Panc1 (cell line): ENCODE results near the gene WWOX. TPM values are rescaled to one million over a fixed set of nuclear protein-coding genes. Genes with fewer than 3 reads are reported as not detected.

Experiments used
- ATAC-seq: fragments of 200-7000 bp; cut with Tn5 transposase; 2 replicates; pipeline ENCODE4 v1.9.1; 2020; ENCODE audit warnings: mild to moderate bottlenecking, moderate library complexity
- BruUV-seq: library from RNA; stranded (reverse); fragments of 400-500 nt; replicated peaks from 2 replicates; lab custom pipeline; 2021; lab: Mats Ljungman, UMichigan
- CTCF ChIA-PET: fragments of 300-600 bp; sonication (Branson Sonifier 250); formaldehyde crosslinking; loops from one replicate; lab custom pipeline; 2022; ENCODE audit warnings: antibody characterized with exemption; lab: Charles Lee
- POLR2A ChIA-PET: fragments of 300-600 bp; sonication (Branson Sonifier 250); formaldehyde crosslinking; loops from one replicate; lab custom pipeline; 2022; ENCODE audit warnings: antibody characterized with exemption; lab: Charles Lee
- DNase-seq: peaks from one replicate; pipeline ENCODE4 v3.0.0-alpha.2; 2010; ENCODE audit warnings: low read depth, low spot score
- H3K27ac ChIP-seq: 2 replicates; pipeline ENCODE4 v1.5.1; 2011; ENCODE audit warnings: mild to moderate bottlenecking, low read length, inconsistent platforms
- H3K27me3 ChIP-seq: fragments of 200-500 bp; sonication (Bioruptor generic); 2 replicates; pipeline ENCODE4 v1.6.0; 2014; ENCODE audit warnings: low read length, inconsistent platforms; ENCODE audit not compliant: control insufficient read depth, insufficient read depth
- H3K36me3 ChIP-seq: fragments of 200-500 bp; sonication (Bioruptor generic); 2 replicates; pipeline ENCODE4 v1.5.1; 2014; ENCODE audit warnings: inconsistent platforms, mild to moderate bottlenecking, low read length, moderate library complexity; ENCODE audit not compliant: control insufficient read depth, insufficient read depth
- H3K4me1 ChIP-seq: 2 replicates; pipeline ENCODE4 v1.5.1; 2011; ENCODE audit warnings: inconsistent platforms, mild to moderate bottlenecking, low read length, moderate library complexity; ENCODE audit not compliant: control insufficient read depth, insufficient read depth
- H3K4me3 ChIP-seq, 2 experiments: 2 replicates each; pipeline ENCODE4 v1.5.1; 2011 to 2012; ENCODE audit warnings: low read depth in 2 of 2, low read length in 2 of 2, mild to moderate bottlenecking in 2 of 2, inconsistent platforms in 1 of 2, moderate library complexity in 1 of 2
- H3K9me3 ChIP-seq: fragments of 200-500 bp; sonication (Bioruptor generic); 2 replicates; pipeline ENCODE4 v1.5.1; 2014; ENCODE audit warnings: low read depth, mild to moderate bottlenecking, inconsistent platforms, low read length, moderate library complexity; ENCODE audit not compliant: control insufficient read depth, insufficient read depth
- POLR2AphosphoS5 ChIP-seq: IDR thresholded peaks from 2 replicates; pipeline ENCODE4 v1.6.1; 2012; ENCODE audit warnings: mild to moderate bottlenecking, low read depth, low read length, moderate library complexity
- SIN3A ChIP-seq: IDR thresholded peaks from 2 replicates; pipeline ENCODE4 v1.6.1; 2012; ENCODE audit warnings: low read depth, mild to moderate bottlenecking, low read length, moderate library complexity, borderline replicate concordance; ENCODE audit not compliant: insufficient read depth
- TCF7L2 ChIP-seq: IDR thresholded peaks from 2 replicates; pipeline ENCODE4 v1.6.1; 2011; ENCODE audit warnings: mild to moderate bottlenecking, low read depth, low read length, inconsistent platforms
- in situ Hi-C: cut with HindIII; loops from 2 replicates; pipeline ENCODE4 v1.10.0; 2016; ENCODE audit warnings: low sequenced_read_pairs, low pct_unique_long_range_greater_than_20kb
- intact Hi-C: fragments of 100-400 bp; cut with micrococcal nuclease; formaldehyde crosslinking; loops from one replicate; pipeline ENCODE4 v1.10.0; 2022; ENCODE audit not compliant: unreplicated experiment
- total RNA-seq: library from RNA; stranded (reverse); gene quantifications from one replicate; pipeline ENCODE4 v1.2.1, GENCODE V29; 2021; ENCODE audit not compliant: unreplicated experiment
- TF ChIP-seq, protein P1 (sequence below), 2 experiments: IDR thresholded peaks; 2 replicates each; pipeline ENCODE4 v1.6.1; 2011 to 2012; ENCODE audit warnings: low read depth in 2 of 2, control low read depth in 1 of 2, low read length in 1 of 2, mild to moderate bottlenecking in 1 of 2, moderate library complexity in 1 of 2; ENCODE audit not compliant: insufficient read depth in 1 of 2
- TF ChIP-seq, protein P2 (sequence below): fragments of 450-650 bp; IDR thresholded peaks from 2 replicates; pipeline ENCODE4 v1.5.1; 2017; ENCODE audit warnings: mild to moderate bottlenecking

The WWOX gene
- total RNA-seq, 1 experiment from 2014 or later, result 12.5 TPM

DNA sequence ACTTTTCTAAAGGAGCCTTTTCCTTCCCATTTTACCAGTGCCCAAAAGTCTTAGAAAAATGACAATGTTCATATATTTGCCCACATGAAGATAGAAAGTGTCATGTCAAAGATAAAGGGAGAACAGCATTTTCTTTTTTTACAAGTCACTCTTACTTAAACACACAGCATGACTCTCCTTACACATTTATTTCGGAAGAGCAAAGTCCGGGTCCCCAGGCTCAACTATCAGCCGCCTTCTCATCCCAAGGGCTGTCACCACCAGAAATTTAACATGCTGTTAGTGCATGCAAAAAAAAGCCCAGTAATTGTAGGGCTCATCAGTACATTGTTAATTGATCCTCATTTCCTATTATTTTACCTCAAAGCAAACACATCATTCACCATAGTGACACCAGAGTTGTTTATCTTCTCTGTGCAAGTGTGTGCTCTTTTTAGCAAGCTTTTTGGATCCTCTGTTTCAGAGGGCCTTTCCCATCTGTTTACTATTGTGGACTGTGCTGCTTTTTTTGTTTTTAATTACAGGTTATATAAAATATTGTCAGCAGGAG lies 560.3 kb downstream of the WWOX start:
- Histone ChIP-seq H3K9me3 (no peaks in the 10 kb centered on the region), H3K27ac (no peak overlapping the region)

DNA sequence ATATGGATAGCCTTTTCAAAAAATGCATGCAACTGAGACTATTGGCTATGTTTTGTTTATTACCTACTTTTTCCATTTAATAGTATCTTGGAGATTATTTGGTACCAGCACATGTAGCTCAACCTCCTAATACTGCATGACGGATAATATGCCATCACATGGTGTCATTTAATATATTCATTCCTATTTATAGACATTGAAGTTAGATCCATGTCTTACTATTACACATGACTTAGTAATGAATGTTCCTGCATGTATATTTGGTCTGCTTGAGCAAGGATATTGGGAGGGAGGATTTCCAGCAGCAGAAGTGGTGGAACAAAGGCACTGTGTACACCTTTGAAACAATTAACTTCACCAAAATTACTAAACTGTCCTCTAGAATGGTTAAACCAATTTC lies 561.3 kb downstream of the WWOX start:
- Histone ChIP-seq H3K9me3 (no peaks in the 10 kb centered on the region), H3K27ac (no peak overlapping the region), H3K4me1 (no peaks in the 10 kb centered on the region), H3K27me3 (no peaks in the 10 kb centered on the region), H3K4me3 (no peak overlapping the region), H3K36me3 (no peaks in the 10 kb centered on the region)
- ChIA-PET CTCF (no interaction called here), POLR2A (no interaction called here)
- no peak for DNase-seq
- ATAC-seq, result no peak
- no TSS peak for BruUV-seq
- intact Hi-C loops (no loop called here), in situ Hi-C loops (no loop called here)
- TF ChIP-seq, protein P1, sequence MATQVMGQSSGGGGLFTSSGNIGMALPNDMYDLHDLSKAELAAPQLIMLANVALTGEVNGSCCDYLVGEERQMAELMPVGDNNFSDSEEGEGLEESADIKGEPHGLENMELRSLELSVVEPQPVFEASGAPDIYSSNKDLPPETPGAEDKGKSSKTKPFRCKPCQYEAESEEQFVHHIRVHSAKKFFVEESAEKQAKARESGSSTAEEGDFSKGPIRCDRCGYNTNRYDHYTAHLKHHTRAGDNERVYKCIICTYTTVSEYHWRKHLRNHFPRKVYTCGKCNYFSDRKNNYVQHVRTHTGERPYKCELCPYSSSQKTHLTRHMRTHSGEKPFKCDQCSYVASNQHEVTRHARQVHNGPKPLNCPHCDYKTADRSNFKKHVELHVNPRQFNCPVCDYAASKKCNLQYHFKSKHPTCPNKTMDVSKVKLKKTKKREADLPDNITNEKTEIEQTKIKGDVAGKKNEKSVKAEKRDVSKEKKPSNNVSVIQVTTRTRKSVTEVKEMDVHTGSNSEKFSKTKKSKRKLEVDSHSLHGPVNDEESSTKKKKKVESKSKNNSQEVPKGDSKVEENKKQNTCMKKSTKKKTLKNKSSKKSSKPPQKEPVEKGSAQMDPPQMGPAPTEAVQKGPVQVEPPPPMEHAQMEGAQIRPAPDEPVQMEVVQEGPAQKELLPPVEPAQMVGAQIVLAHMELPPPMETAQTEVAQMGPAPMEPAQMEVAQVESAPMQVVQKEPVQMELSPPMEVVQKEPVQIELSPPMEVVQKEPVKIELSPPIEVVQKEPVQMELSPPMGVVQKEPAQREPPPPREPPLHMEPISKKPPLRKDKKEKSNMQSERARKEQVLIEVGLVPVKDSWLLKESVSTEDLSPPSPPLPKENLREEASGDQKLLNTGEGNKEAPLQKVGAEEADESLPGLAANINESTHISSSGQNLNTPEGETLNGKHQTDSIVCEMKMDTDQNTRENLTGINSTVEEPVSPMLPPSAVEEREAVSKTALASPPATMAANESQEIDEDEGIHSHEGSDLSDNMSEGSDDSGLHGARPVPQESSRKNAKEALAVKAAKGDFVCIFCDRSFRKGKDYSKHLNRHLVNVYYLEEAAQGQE (IDR thresholded peaks at IDR 0.05; ENCODE audit: insufficient read depth in 1 of 2, low read depth in 2 of 2, low read length in 1 of 2), result no peak
- TF ChIP-seq SIN3A (no peak), POLR2AphosphoS5 (no peak), TCF7L2 (no peak)
- TF ChIP-seq, protein P2, sequence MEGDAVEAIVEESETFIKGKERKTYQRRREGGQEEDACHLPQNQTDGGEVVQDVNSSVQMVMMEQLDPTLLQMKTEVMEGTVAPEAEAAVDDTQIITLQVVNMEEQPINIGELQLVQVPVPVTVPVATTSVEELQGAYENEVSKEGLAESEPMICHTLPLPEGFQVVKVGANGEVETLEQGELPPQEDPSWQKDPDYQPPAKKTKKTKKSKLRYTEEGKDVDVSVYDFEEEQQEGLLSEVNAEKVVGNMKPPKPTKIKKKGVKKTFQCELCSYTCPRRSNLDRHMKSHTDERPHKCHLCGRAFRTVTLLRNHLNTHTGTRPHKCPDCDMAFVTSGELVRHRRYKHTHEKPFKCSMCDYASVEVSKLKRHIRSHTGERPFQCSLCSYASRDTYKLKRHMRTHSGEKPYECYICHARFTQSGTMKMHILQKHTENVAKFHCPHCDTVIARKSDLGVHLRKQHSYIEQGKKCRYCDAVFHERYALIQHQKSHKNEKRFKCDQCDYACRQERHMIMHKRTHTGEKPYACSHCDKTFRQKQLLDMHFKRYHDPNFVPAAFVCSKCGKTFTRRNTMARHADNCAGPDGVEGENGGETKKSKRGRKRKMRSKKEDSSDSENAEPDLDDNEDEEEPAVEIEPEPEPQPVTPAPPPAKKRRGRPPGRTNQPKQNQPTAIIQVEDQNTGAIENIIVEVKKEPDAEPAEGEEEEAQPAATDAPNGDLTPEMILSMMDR, result no peak

More for the DNA sequence above, 560.3 kb downstream of the WWOX start:
- in situ Hi-C loops, result no loop called here
- TF ChIP-seq SIN3A (no peak), POLR2AphosphoS5 (no peak), TCF7L2 (no peak)
- TF ChIP-seq, protein P1 (IDR thresholded peaks at IDR 0.05; ENCODE audit: insufficient read depth in 1 of 2, low read depth in 2 of 2, low read length in 1 of 2), result no peak
- TF ChIP-seq, protein P2, result no peak
- ChIA-PET POLR2A (no interaction called here), CTCF (no interaction called here)
- ATAC-seq, result no peak
- Histone ChIP-seq H3K4me1 (no peaks in the 10 kb centered on the region), H3K27me3 (no peaks in the 10 kb centered on the region), H3K36me3 (no peaks in the 10 kb centered on the region), H3K4me3 (no peak overlapping the region)
- BruUV-seq, result no TSS peak
- intact Hi-C loops, result no loop called here
- DNase-seq, result no peak
